ENCODE data around the gene PUDP. TPM values are rescaled to one million over a fixed set of nuclear protein-coding genes. Genes with fewer than 3 reads are reported as not detected.
"Not testable (repeated sequence)": the region's sequence is repeated elsewhere in the genome, so short reads cannot be mapped to it uniquely, and the experiment has no call there.

PUDP gene
- total RNA-seq, 2 donors from 2014 or later: 19.4 to 37.2 TPM

DNA sequence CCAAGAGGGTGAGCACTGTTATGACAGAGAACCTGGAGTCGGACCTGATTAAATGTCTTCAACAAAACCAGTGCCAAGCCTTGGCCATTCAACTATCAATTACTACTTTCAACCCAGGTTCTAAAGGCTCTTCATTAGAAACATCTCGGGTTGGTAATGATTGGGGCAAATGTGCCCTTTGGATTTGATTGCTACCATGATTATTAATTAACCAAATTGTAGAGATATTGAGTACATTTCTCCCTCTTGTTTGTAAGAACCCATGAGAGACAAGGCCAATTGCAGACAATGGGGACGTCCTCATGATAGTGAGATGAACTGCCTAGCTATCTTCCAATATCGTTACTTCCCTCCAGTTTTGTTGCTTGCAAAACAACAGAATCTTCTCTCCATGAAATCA, 137.1 kb downstream of the PUDP start:
- not testable (repeated sequence) for H3K9ac ChIP-seq (ENCODE audit: extremely low read depth, low read length, poor library complexity, severe bottlenecking); H3K27me3 Mint-ChIP-seq (ENCODE audit: insufficient read depth); H3K4me1 Mint-ChIP-seq; H3K4me1 ChIP-seq (ENCODE audit: control insufficient read depth, insufficient read depth, low read length); H3K9me3 ChIP-seq (ENCODE audit: control insufficient read depth, low read length); H3K27ac Mint-ChIP-seq; DNase-seq; H3K36me3 Mint-ChIP-seq (ENCODE audit: low read depth); H3K27ac ChIP-seq (ENCODE audit: low read depth, low read length); H3K36me3 ChIP-seq (ENCODE audit: control insufficient read depth, insufficient read depth, low read length); H3K27me3 ChIP-seq (ENCODE audit: control insufficient read depth, insufficient read depth, low read length, poor library complexity, severe bottlenecking); H3K4me3 Mint-ChIP-seq; H3K4me3 ChIP-seq (ENCODE audit: low read length)
- WGBS, 2 experiments (ENCODE audit: insufficient coverage in 1 of 2, insufficient read length in 1 of 2): 92 to 94% methylated on average over 2 to 3 of the region's 4 CpGs
- H3K9me3 Mint-ChIP-seq: peaks cover 21% of the 10 kb centered on the region

DNA sequence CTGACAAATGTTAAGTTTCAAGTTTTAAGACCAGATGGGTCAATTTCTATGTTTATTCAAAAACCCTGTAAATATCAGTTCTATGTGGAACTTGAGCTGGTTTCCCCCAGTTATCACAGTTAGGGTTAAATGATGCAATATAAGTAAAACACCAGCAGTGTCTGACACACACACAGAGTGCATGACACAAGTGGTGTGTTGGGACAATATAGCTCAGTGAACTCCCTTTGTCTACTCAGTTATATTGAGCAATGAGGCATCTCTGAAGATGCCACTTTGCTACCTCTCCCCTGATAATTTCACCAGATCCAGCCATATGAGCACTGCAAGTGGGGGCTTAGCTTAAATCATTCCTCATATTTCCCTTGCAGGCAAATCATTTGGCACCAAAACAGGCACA, 140.6 kb downstream of the PUDP start:
- not testable (repeated sequence) for H3K4me1 ChIP-seq (ENCODE audit: control insufficient read depth, insufficient read depth, low read length); H3K9me3 ChIP-seq (ENCODE audit: control insufficient read depth, low read length); H3K36me3 ChIP-seq (ENCODE audit: control insufficient read depth, insufficient read depth, low read length); DNase-seq; H3K36me3 Mint-ChIP-seq (ENCODE audit: low read depth); H3K27ac Mint-ChIP-seq; H3K4me1 Mint-ChIP-seq; H3K9ac ChIP-seq (ENCODE audit: extremely low read depth, low read length, poor library complexity, severe bottlenecking); H3K27me3 Mint-ChIP-seq (ENCODE audit: insufficient read depth); H3K4me3 ChIP-seq (ENCODE audit: low read length); H3K4me3 Mint-ChIP-seq; H3K27me3 ChIP-seq (ENCODE audit: control insufficient read depth, insufficient read depth, low read length, poor library complexity, severe bottlenecking); H3K27ac ChIP-seq (ENCODE audit: low read depth, low read length)
- H3K9me3 Mint-ChIP-seq: peaks cover 18% of the 10 kb centered on the region

Small RNA genes within 50 kb of the gene (microRNA-seq; reads per million reads assigned to microRNA genes)
- not detected for gene MIR4767 (ENCODE audit: borderline microRNAs expressed)

Other genes starting within 250 kb of the PUDP start
- gene STS, start 441 bp downstream of the PUDP start, total RNA-seq: 1 to 10 TPM; 2.1 to 6.6 TPM